ENCODE results near the gene WDR76.

DNA sequence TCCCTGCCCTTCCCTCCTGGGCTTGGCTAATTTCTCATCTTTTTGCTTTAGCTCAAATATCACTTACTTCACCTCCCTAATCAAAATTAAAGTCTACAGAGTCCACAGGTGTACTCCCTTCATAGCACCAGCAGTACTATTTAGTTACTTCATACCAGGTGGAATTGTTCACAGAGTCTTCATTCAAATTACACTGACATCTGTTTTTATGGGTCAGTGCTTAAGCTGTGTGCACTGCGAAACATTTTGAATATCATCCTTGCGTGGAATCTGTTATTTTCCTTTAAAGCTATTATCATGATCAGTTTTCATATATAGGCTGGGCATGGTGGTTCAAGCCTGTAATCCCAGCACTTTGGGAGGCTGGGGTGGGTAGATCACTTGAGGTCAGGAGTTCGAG lies 37.4 kb upstream of the WDR76 start:
- no peak for TF ChIP-seq EZH2 (IDR thresholded peaks at IDR 0.05; ENCODE audit: borderline replicate concordance, low read depth, low read length, severe bottlenecking)
- TF ChIP-seq, protein P1, sequence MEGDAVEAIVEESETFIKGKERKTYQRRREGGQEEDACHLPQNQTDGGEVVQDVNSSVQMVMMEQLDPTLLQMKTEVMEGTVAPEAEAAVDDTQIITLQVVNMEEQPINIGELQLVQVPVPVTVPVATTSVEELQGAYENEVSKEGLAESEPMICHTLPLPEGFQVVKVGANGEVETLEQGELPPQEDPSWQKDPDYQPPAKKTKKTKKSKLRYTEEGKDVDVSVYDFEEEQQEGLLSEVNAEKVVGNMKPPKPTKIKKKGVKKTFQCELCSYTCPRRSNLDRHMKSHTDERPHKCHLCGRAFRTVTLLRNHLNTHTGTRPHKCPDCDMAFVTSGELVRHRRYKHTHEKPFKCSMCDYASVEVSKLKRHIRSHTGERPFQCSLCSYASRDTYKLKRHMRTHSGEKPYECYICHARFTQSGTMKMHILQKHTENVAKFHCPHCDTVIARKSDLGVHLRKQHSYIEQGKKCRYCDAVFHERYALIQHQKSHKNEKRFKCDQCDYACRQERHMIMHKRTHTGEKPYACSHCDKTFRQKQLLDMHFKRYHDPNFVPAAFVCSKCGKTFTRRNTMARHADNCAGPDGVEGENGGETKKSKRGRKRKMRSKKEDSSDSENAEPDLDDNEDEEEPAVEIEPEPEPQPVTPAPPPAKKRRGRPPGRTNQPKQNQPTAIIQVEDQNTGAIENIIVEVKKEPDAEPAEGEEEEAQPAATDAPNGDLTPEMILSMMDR (IDR thresholded peaks at IDR 0.05; ENCODE audit: borderline replicate concordance, extremely low read depth, low read length, poor library complexity, severe bottlenecking): no peak

Measured in DND-41 (cell line).